ENCODE measurements around the gene C12orf42. TPM values are rescaled to one million over a fixed set of nuclear protein-coding genes. Genes with fewer than 3 reads are reported as not detected.

The C12orf42 gene
- total RNA-seq, 1 experiment from 2014 or later = not detected

- DNase-seq (ENCODE audit: low read depth, low spot score) = no peak
- TF ChIP-seq CEBPB (IDR thresholded peaks at IDR 0.05; ENCODE audit: low read depth) (no peak), ZFX (IDR thresholded peaks at IDR 0.05) (no peak), SP1 (IDR thresholded peaks at IDR 0.05; ENCODE audit: low read depth) (no peak), EZH2phosphoT487 (IDR thresholded peaks at IDR 0.05; ENCODE audit: borderline replicate concordance) (no peak), REST (IDR thresholded peaks at IDR 0.05; ENCODE audit: low read depth) (no peak)
- no peaks in the 10 kb centered on the region for H4K20me1 ChIP-seq (ENCODE audit: insufficient read depth)
- ChIA-PET RAD21 (ENCODE audit: low non-redundant PET in 1 of 2, low total read pairs in 2 of 2, uncharacterized antibody in 2 of 2, unreplicated experiment in 2 of 2) (no interaction called here), POLR2A (no interaction called here), CTCF (no interaction called here)
- BruUV-seq (replicated peaks) = no TSS peak
- H3K27ac ChIP-seq (ENCODE audit: low read depth, low read length) = no peak overlapping the region
- H3K4me2 ChIP-seq (ENCODE audit: low read length) = no peak overlapping the region
- H3K9me3 ChIP-seq (ENCODE audit: control insufficient read depth in 1 of 2, insufficient read depth in 1 of 2, low read depth in 1 of 2, low read length in 2 of 2) = no peaks in the 10 kb centered on the region
- no peak overlapping the region for H3K4me3 ChIP-seq (replicated peaks in 1 of 2; ENCODE audit: low read depth in 1 of 2, low read length in 2 of 2)
- H3K27me3 ChIP-seq (ENCODE audit: insufficient read depth, low read length) = peaks cover 8% of the 10 kb centered on the region; the same call in 1 of the 2 replicates
- H3K79me2 ChIP-seq (ENCODE audit: insufficient read depth, low read length) = no peaks in the 10 kb centered on the region
- intact Hi-C loops (cut with micrococcal nuclease) = no loop called here
- no peaks in the 10 kb centered on the region for H3K9me2 ChIP-seq (ENCODE audit: insufficient read depth)
- ATAC-seq = no peak
- H2AFZ ChIP-seq (ENCODE audit: low read depth, low read length, poor library complexity, severe bottlenecking) = no peak overlapping the region
- no peak overlapping the region for H3K9ac ChIP-seq (ENCODE audit: low read length)
- H3K4me1 ChIP-seq (ENCODE audit: control insufficient read depth in 1 of 2, insufficient read depth in 2 of 2, low read length in 2 of 2) = no peaks in the 10 kb centered on the region
- H3K36me3 ChIP-seq (ENCODE audit: control insufficient read depth in 1 of 2, insufficient read depth in 2 of 2, low read length in 2 of 2) = no peaks in the 10 kb centered on the region
Measured at GRCh38 chr12:103278329-103278728, 217.4 kb downstream of the C12orf42 start.

GRCh38 chr12:103273645-103274044, 222.1 kb downstream of the C12orf42 start:
- Histone ChIP-seq H3K79me2 (ENCODE audit: insufficient read depth, low read length) (no peaks in the 10 kb centered on the region), H3K27me3 (ENCODE audit: insufficient read depth, low read length) (peaks cover 5% of the 10 kb centered on the region; the same call in 1 of the 2 replicates), H3K9me2 (ENCODE audit: insufficient read depth) (no peaks in the 10 kb centered on the region), H3K9ac (ENCODE audit: low read length) (no peak overlapping the region), H4K20me1 (ENCODE audit: insufficient read depth) (no peaks in the 10 kb centered on the region; the same call in 1 of the 2 replicates), H2AFZ (ENCODE audit: low read depth, low read length, poor library complexity, severe bottlenecking) (no peak overlapping the region), H3K4me2 (ENCODE audit: low read length) (no peak overlapping the region), H3K4me1 (ENCODE audit: control insufficient read depth in 1 of 2, insufficient read depth in 2 of 2, low read length in 2 of 2) (peaks cover 0 to 7% of the 10 kb centered on the region in 2 experiments; a peak in 2 of 4 replicates), H3K36me3 (ENCODE audit: control insufficient read depth in 1 of 2, insufficient read depth in 2 of 2, low read length in 2 of 2) (no peaks in the 10 kb centered on the region), H3K9me3 (ENCODE audit: control insufficient read depth in 1 of 2, insufficient read depth in 1 of 2, low read depth in 1 of 2, low read length in 2 of 2) (no peaks in the 10 kb centered on the region), H3K27ac (ENCODE audit: low read depth, low read length) (no peak overlapping the region), H3K4me3 (replicated peaks in 1 of 2; ENCODE audit: low read depth in 1 of 2, low read length in 2 of 2) (no peak overlapping the region)
- ChIA-PET POLR2A (no interaction called here), RAD21 (ENCODE audit: low non-redundant PET in 1 of 2, low total read pairs in 2 of 2, uncharacterized antibody in 2 of 2, unreplicated experiment in 2 of 2) (no interaction called here), CTCF (no interaction called here)
- no TSS peak for BruUV-seq (replicated peaks)
- intact Hi-C loops (cut with micrococcal nuclease) = no loop called here
- DNase-seq (ENCODE audit: low read depth, low spot score) = no peak
- ATAC-seq = no peak
- no peak for TF ChIP-seq YY1 (IDR thresholded peaks at IDR 0.05; ENCODE audit: extremely low read depth, insufficient replicate concordance, low read depth, low read length)
- no peak for TF ChIP-seq SRF (IDR thresholded peaks at IDR 0.05; ENCODE audit: low read depth)
- no peak for TF ChIP-seq ATF3 (IDR thresholded peaks at IDR 0.05)
- no peak for TF ChIP-seq EZH2 (IDR thresholded peaks at IDR 0.05)
- no peak for TF ChIP-seq SP1 (IDR thresholded peaks at IDR 0.05; ENCODE audit: low read depth)
- no peak for TF ChIP-seq RAD21 (IDR thresholded peaks at IDR 0.05; ENCODE audit: low read depth)
- no peak for TF ChIP-seq ZFX (IDR thresholded peaks at IDR 0.05)
- no peak for TF ChIP-seq CBX3 (IDR thresholded peaks at IDR 0.05; ENCODE audit: low read depth)
- no peak for TF ChIP-seq REST (IDR thresholded peaks at IDR 0.05; ENCODE audit: low read depth)

All from HCT116 (cell line).